ENCODE data around the gene KCNAB2.

GRCh38 chr1:6007318-6008083 is 38.2 kb upstream of the KCNAB2 start:
- TF ChIP-seq CTCF (IDR thresholded peaks at IDR 0.05): no peak
- no peak for TF ChIP-seq EZH2 (IDR thresholded peaks at IDR 0.05; ENCODE audit: borderline replicate concordance, insufficient read depth, low read depth, low read length, poor library complexity, severe bottlenecking)
